HS-5 (cell line): ENCODE results near the gene SYNPO.

Source experiments
- DNase-seq: peaks from one replicate; pipeline ENCODE4 v3.0.0-alpha.2; 2012; ENCODE audit warnings: low read depth

Gene SYNPO

DNA sequence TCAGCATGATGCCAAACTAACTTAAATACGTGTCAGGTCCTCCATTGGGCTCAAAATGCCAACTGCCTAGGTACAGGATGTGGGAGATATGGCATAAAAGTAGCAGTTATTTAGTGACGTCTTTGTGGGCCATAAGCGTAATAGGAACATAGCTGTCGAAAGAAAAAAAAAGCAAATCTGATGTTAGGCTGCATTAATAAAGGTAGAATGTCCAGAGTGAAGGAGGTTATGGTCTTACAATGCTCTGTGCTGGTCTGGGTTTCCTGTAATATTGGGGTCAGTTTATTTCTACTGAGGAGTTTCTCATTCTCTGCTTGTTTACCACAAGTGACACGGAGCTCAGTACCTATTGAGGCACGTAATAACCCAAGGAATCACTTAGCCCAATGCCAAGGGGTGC, 33.4 kb upstream of the SYNPO start:
- no peak for DNase-seq

- DNase-seq, result no peak
These were observed 32.5 kb upstream of the SYNPO start for GRCh38 chr5:150607991-150608390.

- no peak for DNase-seq
These were observed 31.5 kb upstream of the SYNPO start for GRCh38 chr5:150608991-150609390.

DNA sequence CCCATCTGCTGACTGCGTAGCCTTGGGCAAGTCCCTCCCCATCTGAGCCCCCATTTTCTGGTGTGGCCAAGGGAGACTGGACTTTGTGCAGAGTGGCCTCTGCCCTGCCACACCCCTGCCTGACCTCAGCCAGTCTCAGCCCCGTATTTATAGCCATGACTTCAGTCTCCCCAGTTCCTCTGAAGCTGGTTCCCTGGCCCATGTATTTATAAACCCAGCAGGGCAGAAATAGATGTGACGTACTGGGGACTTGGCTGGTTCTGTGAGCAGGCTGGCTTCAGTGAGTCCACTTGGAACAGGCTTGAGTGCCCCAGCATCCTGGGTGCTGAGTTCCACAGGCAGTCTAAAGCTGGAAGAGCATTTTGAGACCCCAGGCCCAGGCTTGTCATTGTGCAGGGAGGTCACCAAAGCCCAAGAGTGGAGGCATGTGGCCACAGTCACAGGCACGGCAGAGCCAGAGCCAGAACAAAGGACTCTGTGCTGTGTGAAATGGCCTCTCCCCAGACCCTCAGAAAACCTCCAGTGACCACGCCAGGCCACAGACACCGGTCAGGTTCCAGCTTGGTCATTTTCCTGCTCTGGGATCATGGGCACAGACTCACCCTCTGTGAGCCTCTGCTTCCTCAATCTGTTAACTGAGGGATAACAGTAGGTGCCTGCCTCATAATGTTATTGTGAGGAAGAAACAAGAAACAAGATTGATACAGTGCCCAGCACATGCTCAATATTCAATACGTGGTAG, 30.4 kb upstream of the SYNPO start:
- DNase-seq, result no peak

GRCh38 chr5:150611026-150611425, 29.4 kb upstream of the SYNPO start:
- no peak for DNase-seq

DNA sequence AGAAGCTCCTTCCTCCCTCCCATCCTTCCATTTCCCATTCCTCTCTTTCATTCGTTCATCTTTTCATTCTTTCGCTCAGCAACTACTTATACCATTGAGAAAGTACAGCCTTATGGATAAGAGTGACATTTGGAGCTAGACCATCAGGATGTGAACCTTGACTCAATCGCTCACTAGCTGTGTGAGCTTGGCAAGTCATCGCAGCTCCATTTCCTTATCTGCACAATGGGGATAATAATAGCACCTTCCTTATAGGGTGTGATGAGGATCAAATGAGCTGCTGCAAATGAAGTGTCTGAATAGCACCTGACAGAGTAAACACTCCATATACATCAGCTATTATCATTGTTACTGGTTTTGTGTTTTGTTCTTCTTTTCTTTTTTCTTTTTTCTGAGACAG, 28.1 kb upstream of the SYNPO start:
- DNase-seq, result no peak

GRCh38 chr5:150612905-150613670, 27.4 kb upstream of the SYNPO start:
- no peak for DNase-seq

DNA sequence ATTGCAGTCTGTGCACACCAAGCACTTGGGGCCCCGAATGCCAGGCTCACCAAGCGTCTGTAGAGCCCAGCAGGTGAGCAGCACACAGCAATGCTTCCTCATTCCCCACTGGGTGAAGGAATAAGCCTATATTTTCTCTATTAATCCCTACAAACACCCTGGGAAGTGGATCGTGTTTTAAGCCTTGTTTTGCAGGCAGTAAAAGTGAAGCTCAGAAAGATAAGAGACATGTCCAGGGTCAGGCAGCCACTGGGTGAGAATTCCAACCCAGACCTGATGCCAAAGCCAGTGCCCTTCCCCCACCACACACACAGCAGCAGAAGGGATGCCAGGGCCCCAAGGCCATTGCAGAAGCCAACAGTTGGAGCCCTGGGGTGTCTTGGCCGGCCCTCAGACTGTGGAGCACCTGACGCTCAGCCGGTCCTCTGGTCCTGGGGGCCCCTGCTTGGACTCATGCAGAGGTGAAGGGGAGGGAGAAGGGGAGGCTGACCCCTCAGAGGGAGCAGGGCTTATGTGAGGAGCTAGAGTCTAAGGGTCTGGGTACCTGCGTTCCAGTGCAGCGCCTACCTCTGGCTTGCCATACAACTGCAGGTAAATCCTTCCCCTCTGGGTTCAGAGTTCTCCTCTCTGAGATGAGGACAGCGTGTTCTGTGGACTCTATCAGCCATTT, 26.3 kb upstream of the SYNPO start:
- no peak for DNase-seq

DNA sequence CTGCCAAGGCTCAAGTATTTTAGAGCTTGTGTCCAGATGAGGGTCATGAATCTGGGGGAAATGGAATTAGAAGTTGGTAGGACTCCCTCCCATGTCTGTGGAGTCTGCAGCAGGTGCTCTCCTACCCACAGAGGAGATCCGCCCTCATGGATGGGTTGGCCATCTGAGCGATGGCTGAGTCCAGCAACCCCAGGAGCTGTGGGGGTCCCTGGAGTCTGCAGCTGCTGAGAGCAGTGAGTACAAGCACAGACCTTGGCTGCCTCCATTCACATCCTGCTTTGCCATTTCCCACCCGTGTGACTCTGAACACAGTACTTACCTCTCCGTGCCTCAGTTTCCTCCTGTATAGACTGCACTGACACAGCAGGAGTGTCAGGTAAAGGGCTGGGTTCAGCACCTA, 25.8 kb upstream of the SYNPO start:
- DNase-seq, result no peak

GRCh38 chr5:150615141-150615699, 25.2 kb upstream of the SYNPO start:
- no peak for DNase-seq

DNA sequence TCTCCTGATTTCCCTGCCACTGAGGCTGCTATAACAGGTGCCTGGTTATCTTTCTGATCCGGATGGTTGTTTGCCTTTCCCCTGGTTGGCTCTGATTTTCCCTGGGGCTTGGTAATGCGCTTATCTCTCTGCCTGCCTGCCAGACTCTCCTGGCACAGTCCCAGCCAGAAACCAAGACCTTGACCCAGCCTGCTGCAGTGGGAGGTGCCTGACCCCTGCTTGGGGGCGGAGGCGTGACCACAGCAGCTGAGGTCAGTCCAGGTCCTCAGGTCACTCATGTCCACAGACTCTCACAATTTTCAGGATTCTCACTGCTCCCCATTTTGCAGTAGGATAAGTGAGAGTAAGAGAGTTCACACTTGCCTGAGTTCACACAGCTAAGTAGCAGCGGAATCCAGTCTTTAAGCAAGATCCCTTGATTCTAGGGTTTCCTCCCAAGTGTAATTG, 24.4 kb upstream of the SYNPO start:
- DNase-seq, result no peak

GRCh38 chr5:150616506-150616905, 24.0 kb upstream of the SYNPO start:
- DNase-seq, result no peak

DNA sequence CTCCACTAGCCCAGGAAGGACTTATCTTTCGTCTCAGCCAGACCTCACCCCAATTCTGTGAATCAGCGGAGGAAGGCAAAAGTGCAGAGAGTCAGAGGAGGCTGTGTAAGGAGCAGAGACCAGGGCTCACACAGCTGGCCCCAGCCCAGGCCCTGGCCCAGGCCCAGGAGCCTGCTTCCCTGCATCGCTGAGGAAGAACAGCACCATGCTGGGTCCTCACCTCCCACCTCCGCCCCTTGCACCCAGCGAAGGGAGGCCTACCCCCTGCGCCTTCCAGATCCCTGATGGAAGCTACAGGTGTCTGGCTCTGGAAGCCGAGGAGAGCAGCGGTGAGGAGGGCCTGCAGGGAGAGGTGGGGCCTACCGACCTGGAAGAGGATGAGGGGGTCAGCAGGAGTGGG, 22.3 kb upstream of the SYNPO start:
- DNase-seq, result no peak

DNA sequence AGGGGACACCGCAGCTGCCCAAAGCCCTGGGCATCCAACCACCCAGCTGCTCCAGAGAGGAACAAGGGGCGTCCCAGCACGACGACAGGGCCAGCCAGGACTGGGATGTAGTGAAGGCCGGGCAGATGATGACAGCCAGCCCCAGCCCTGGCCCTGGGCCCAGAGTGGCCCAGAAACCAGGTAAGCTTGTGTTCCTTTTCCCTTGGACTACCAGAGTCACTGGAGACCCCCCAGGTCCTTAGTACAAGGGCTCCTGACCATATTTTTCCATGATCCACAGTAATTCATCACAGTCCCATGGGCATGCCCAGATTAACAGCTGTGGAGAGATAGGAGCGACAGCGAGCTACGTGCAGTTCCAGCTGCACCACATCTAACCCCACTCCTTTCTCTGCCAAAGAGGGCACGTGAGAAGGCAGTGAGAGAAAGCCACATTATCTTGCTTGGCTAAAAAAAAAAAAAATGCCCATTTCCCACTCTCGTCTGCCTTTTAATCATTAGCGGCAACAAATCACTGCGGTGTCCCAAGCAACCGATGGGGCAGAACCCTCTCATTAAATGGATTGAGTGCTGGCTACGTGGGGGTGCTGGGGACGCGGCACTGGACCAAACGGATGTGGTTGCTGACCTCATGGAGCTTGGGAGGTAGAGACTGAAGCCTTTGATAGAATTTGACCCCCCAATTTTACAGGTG, 21.7 kb upstream of the SYNPO start:
- no peak for DNase-seq

GRCh38 chr5:150619359-150620230, 20.9 kb upstream of the SYNPO start:
- DNase-seq, result no peak

- DNase-seq, result no peak
These were observed 19.2 kb upstream of the SYNPO start for GRCh38 chr5:150621301-150621700.

GRCh38 chr5:150622157-150622556, 18.3 kb upstream of the SYNPO start:
- no peak for DNase-seq

DNA sequence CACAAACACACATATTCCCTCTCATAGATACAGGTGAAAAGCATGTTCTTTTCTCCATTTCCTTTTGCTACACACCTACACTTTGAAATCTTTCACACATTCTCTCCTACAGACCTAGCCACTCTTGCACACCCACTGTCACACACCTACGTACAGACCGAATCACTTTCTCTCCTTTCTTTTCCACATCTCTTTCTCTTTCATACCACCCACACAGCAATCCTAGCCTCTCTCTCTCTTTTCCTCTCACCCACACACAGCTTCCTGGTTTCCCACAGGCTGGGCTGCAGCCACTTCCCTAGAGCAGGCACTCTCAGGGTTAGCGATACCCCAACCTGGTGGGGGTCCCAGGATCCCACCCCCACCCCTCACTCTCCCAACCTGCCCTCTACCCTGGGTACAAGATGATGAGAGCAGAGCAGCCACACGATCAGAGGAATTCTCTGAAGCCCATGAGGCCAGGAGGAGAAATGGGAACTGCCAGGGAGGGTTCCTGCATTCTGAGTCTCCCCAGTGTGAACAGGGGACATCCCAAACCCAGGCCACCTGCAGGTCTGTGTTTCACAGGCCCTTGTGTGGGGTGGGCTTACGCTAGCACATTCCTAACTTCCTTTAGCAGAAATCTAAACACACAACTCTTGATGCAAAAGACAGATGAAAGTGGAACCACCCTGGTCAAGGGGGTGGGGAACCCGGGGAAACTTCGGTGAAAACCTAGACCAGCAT, 17.1 kb upstream of the SYNPO start:
- no peak for DNase-seq

GRCh38 chr5:150623878-150624216, 16.6 kb upstream of the SYNPO start:
- no peak for DNase-seq

DNA sequence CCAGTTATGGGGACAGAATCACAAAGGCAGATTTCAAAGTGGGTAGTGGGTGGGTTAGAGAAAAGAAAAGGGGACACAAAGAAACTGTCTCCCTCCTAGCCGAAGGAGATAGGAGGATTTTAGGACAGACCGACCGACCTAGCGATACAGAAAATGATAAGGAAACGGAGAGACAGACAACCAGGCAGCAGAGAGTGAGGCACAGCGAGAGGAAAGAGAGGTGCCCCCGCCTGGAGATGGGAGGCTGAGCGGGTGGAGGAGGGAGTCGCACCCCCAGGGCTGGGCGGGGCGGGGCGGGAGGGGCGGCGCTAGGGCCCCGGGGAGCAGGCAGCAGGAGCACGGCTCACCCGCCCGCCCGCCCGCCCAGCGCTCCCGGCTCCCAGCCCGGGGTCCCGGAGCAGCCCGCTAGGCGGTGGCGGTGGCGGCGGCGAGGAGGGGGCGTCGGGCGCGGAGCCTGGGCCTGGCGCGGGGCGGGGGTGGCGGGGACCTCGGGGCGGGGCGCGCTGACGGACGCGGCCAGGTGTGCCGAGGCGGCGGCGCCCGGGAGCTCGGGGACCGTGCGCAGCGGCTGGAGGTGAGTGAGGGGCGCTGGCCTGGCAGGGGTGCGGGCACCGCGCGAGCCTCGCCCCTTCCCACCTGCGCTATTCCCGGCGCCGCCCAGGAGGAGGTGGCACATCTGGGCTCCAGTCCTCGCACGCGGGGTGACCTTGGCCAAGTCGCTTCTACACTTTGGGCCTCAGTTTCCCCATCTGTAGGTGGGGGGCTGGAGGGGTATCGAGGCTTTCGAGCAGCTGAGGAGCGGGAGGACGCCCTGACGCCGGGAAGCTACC, 15.9 kb upstream of the SYNPO start:
- no peak for DNase-seq
